Measurements from ENCODE around the gene GTF3C2.
"Not testable (repeated sequence)": the region's sequence is repeated elsewhere in the genome, so short reads cannot be mapped to it uniquely, and the experiment has no call there.

GTF3C2 gene

GRCh38 chr2:27319839-27320238 lies 36.7 kb downstream of the GTF3C2 start:
- not testable (repeated sequence) for DNase-seq

DNA sequence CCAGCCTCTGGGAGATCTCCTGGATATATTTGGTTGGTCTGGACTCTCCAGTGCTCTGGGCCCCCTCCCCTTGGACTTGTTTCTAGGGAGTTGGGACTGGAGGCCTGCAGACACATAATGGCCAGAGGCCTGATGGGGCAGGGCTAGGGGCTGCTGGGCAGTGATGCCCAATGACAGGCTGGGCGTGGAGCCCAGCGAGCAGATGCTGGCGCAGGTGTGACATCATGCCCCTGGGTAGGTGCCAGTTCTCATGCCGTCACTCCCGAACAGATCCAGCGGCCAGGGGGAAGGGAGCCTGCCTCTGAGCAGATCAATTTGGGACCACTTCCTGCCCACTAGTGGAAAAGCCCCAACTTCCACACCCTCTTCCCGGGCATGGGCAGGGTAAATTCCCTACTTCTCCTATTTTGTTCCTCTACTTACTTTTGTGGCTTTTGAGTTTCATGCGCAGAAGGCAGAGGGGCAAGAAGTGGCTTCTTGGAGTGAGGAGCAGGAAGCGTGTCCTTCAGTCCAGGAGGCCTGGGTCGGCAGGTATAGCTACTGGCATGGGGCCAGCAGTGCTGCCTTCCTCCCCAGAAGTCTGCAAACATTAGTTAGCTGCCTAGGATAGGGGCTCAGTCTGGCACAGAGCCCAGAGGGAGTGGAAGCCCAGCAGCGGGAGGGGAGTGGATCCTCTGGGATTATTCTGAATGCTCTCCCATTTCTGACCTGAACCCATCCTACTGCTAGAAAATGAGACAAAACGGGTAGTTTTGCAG lies 39.7 kb downstream of the GTF3C2 start:
- no peak for DNase-seq

DNA sequence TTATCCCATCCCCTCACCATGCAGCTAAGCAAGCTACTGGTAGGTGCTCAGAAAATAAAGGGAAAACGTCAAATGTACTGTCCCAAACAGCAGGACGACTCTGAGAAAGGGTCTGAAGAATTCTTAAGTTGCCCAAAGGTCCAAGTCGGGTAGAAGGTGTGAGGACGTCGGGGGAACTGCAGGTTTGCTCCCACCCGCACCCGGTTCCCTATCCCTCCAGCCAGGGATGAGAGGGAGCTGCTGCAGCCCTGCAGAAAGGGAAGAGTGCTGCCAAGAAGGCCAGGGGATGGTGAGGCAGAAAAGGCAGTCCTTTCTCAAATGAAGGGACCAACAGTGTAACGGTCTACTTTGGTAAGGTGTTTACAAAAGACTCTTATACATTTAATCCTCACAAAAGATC lies 41.4 kb downstream of the GTF3C2 start:
- no peak for DNase-seq

GRCh38 chr2:27314709-27315108 lies 41.9 kb downstream of the GTF3C2 start:
- no peak for DNase-seq

GRCh38 chr2:27313882-27314645 lies 42.5 kb downstream of the GTF3C2 start:
- no peak for DNase-seq

GRCh38 chr2:27312152-27312551 lies 44.4 kb downstream of the GTF3C2 start:
- DNase-seq: no peak

DNA sequence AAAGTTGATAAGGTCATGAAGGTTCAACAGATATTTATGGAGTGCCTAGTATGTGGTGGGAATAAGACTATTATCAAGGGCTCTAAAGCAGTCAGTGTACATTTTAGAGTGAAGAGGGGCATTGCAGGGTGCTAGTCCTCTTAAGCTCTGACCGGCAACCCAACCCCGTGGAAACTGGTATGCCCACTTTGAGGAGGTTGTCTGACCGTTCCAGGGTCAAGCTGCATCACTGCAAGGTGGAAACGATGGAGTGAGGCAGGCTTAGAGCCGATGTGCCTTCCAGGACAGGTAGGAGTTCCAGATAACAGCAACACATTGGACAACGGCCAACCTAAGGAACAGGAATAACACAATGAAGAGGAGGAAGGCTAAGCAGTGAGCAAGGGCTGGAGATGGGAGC lies 46.9 kb downstream of the GTF3C2 start:
- no peak for DNase-seq

DNA sequence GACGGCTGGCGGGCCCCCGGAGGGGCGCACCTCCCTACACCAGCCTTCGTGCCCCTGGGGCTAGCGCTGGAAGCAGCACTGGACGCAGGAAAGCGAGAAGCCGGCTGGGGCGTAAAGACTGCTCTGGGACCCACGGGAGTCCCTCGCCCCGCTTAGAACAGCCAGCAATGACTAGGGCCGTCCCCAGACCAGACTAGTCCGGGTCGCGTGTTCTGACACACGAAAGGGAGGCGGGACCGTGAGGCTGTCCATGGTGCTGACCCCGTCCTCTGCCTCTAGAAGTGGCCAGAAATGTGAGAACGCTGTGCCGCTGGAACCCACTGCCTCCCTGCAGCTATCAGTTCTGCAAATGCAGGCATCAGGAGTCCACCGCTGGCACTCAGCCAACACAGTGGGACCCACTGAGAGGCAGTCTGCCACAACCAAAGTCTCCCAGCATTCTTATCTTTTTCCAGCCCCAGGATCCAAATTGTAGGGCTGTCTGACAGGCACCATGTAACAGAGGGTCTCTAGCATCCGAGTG lies 48.1 kb downstream of the GTF3C2 start, which contains the start of gene UCN:
Gene UCN (minus strand): TSS at position 87 of the 523 bp plus-strand sequence. CDS start 550 bp downstream, outside the sequence.
- DNase-seq: no peak

- DNase-seq: no peak
These were observed 48.8 kb downstream of the GTF3C2 start for GRCh38 chr2:27307545-27308358.

DNA sequence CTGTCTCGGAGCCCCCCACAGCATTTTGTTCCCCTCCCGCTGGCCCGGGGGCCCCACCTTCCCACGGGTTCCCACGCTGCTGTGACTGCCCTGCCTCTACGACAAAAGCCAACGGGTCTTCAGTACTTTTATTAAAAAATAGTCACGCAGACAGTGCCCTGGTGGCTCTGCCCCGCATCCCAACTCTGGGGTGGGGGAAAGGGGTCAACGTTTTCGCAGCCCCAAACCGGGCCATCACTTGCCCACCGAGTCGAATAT lies 49.3 kb downstream of the GTF3C2 start:
- no peak for DNase-seq

DNA sequence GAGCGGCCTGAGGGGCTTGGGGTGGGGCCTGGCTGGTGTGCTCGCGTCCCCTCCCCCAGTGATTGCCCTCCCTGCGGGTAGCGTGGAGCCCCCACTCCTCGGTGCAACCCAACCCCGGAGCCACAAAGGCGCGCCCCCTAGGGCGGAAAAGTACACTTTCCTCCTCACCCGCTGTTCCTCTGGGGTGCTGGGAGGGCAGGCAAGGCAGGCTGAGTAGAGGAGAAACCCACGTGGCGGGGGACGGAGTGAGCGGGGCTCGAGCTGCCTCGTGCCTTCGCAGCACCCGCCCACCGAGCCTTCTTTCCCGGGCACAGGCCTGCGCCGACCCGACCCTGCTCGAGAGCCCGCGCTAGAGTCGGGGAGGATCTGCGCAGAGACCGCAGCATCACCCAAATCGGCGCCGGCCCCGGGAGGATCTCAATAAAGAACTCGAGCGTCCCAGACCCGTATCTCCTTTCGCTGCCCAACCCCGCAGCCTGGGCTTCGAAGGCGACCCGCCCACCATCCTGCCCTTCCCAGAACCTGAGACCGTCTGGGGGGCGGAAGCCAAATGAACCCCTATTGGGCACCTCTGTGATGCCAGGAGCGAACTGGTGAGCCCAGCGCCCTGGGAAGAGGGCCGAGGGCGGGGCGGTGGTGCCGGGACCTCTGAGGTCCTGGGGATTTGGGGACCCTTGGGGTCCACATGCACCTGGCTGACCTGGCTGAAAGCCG lies 49.8 kb downstream of the GTF3C2 start:
- DNase-seq: no peak

DNA sequence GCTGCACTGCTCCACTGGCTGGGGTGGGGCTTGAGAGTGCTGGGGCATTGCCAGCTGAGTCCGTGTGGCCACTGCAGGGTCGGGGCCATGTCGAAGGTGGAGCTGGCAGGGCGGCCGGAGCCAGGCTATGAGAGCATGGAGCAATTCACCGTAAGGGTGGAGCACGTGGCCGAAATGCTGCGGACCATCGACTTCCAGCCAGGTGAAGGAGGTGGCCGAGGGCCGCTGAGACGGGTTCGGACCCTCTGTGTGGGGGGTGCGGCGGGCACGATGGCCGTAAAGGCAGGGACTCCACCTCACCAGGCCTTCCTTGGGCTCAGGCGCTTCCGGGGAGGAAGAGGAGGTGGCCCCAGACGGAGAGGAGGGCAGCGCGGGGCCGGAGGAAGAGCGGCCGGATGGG lies 50.4 kb downstream of the GTF3C2 start:
- DNase-seq: no peak

GRCh38 chr2:27305516-27305915 lies 51.0 kb downstream of the GTF3C2 start:
- no peak for DNase-seq

DNA sequence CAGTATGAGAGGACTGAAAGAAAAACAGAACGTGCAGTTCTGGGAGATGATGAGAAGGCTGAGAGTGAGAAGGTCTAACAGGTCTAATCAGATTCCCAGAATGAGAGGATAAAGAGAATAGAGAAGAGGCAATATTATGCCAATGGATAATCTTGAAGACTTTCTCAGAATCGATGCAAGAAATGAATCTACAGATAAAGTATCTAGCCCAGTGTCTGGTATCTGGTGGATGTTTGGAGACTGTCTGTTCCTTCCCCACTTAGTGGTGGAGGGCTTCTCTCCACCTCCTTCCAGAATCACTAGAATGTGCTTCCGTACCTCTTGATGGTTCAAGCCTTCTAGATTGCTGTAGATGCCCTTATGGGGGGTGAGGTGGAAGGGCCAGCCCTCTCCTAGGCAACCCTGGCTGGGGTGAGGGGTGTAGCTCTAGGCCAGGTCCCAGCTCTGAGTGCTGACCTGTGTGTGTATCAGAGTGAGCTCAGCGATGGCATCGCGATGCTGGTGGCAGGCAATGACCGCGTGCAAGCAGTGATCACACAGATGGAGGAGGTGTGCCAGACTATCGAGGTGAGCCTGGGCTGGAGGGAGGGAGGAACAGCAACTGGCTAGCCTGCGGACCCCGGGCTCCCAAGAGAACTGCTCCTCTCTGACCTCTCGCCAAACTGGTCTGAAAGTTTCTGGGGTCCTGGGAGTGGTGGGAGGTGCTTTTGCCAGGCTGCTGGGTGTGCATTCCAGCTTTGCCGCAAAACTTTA lies 51.9 kb downstream of the GTF3C2 start:
- DNase-seq: no peak

DNA sequence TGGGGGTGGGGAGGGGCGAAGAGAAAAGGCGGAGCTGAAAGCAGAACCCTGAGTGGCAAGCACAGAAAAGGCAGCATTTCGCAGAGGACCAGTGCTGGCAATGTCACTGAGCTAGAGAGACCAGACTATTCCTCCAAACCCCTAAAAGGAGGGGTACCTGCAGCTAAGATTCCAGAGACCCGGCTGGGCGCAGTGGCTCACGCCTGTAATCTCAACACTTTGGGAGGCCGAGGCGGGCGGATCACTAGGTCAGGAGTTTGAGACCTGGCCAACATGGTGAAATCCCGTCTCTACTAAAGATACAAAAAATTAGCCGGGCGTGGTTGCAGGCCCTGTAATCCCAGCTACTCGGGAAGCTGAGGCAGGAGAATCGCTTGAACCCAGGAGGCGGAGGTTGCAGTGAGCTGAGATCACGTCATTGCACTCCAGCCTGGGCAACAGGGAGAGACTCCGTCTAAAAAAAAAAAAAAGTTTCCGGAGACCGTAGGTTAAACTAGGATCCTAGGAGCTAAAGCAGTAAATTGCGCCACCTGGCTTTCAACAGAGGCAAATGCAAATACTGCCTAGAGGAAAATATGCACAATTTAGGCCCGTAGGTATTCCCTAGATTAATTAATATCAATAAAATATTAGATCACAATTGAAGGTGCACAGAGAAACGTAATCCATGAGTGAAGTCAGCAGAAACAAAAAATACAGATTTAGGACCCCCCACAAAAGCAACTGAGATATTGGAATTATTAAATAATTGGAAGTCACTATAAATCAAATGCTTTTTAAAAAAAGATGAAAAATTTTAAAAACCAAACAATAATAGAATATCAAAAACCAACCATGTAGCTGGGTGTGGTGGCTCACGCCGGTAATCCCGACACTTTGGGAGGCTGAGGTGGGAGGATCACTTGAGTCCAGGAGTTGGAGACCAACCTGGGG lies 53.2 kb downstream of the GTF3C2 start:
- peak; percentile 67 for DNase-seq

GRCh38 chr2:27300606-27301005 lies 56.0 kb downstream of the GTF3C2 start:
- not testable (repeated sequence) for DNase-seq

DNA sequence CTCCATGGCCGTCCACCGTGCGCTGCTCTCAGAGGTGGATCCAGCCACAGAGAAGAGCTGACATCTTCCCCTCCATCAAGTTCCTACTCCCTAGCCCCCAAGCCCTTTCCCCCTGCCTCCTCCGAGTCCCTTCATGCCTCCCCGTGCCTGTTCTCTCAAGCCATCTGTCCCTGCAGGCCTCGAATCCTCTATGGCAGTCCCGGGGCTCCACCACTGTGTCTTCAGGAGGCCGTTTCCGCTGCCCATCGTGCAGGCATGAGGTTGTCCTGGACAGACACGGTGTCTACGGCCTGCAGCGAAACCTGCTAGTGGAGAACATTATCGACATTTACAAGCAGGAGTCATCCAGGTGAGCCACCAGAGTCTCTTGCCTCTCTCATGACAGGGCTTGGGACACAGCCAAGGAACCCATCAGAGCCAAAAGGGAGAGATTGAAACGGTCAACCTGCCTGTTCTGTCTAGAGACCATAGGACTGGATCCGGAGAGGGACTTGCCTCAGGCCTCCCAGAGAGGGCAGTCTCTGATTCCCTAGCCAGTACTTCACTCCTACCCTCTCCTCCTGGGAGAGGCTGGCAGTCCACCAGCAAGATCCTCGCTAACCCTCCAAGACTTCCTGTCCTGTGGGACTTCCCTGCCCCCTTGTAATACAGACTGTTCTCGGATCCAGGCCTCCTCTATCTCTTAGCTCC lies 58.0 kb downstream of the GTF3C2 start:
- no peak for DNase-seq

DNA sequence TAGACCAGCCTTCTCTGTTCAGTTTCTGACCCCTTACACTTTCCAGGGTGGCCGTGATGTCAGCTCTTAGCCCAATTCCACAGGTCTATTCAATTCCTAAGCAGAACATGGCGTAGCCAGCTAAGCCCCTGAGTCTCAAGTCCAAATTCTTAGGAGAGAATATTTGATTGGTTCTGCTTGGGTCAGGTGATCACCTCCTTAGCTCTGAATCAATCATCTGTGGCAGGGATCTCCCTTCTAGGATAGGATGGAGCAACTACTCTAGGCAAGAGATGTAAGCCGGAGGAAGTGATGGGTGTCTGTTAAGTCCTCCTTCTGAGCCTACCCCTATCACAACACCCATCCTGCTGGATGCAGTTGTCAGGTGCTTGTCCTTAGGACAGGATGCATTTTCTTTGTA lies 59.4 kb downstream of the GTF3C2 start:
- DNase-seq: no peak

DNA sequence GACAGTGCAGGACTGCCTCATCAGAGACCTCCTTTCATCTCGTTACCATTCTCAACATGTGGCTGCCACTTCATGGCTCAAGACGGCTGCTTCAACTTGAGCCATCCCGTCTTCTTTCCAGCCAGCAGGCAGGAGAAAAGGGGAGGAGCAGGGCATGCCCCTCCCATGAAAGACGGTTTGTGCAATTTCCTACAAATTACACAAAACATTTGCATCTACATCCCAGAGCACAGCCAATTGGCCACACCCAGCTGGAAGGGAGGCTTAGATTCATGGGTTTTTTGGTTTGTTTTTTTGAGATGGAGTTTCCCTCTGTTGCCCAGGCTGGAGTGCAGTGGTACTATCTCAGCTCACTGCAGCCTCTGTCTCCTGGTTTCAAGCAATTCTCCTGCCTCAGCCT lies 60.1 kb downstream of the GTF3C2 start:
- DNase-seq: no peak

DNA sequence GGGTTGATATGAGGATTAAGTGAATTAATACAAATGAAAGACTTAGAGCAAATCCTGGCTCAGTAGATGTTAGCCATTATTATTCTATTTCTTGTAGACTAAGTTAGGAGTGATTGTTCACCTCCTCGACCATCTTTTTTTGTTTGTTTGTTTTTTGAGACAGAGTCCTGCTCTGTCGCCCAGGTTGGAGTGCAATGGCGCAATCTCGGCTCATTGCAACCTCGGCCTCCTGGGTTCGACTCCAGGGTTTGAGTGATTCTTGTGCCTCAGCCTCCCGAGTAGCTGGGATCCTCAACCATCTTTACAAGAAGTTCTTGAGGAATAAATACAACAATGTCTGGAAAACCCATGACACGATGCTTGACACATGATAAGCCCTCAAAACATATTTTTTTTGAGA lies 61.6 kb downstream of the GTF3C2 start:
- DNase-seq: no peak
